PC-3 (cell line): Measurements from ENCODE around the gene CEP85L. TPM values are rescaled to one million over a fixed set of nuclear protein-coding genes. Genes with fewer than 3 reads are reported as not detected.

Experiments
- ATAC-seq: fragments of 200-7000 bp; cut with Tn5 transposase; 2 replicates; pipeline ENCODE4 v1.9.1; 2020; ENCODE audit warnings: mild to moderate bottlenecking, moderate library complexity
- BruUV-seq: library from RNA; stranded (reverse); fragments of 400-500 nt; replicated peaks from 2 replicates; lab custom pipeline; 2021; lab: Mats Ljungman, UMichigan
- CTCF ChIA-PET: fragments of 300-600 bp; sonication (Branson Sonifier 250); formaldehyde crosslinking; loops from one replicate; lab custom pipeline; 2022; ENCODE audit warnings: antibody characterized with exemption; lab: Charles Lee
- POLR2A ChIA-PET: fragments of 300-600 bp; sonication (Branson Sonifier 250); formaldehyde crosslinking; loops from one replicate; lab custom pipeline; 2022; ENCODE audit warnings: antibody characterized with exemption; ENCODE audit not compliant: unreplicated experiment; lab: Charles Lee
- DNase-seq: peaks from one replicate; pipeline ENCODE4 v3.0.0-alpha.2; 2015
- H2AFZ ChIP-seq: fragments of 300-600 bp; sonication (generic); 2 replicates; pipeline ENCODE4 v1.6.0; 2016; ENCODE audit warnings: antibody characterized with exemption, low read length
- H3F3A ChIP-seq: fragments of 300-600 bp; sonication (generic); one replicate; pipeline ENCODE4 v1.6.0; 2017; ENCODE audit warnings: antibody characterized with exemption, low read length, control low read depth, mild to moderate bottlenecking; ENCODE audit not compliant: unreplicated experiment
- H3K27ac ChIP-seq: fragments of 300-600 bp; sonication (generic); 2 replicates; pipeline ENCODE4 v1.5.1; 2016; ENCODE audit warnings: mild to moderate bottlenecking, low read length
- H3K27me3 ChIP-seq: fragments of 300-600 bp; sonication (generic); 2 replicates; pipeline ENCODE4 v1.6.1; 2016; ENCODE audit warnings: low read length, mixed read lengths
- H3K36me3 ChIP-seq: fragments of 300-600 bp; sonication (generic); 2 replicates; pipeline ENCODE4 v1.6.1; 2016; ENCODE audit warnings: low read depth, mixed run types, low read length, mixed read lengths
- H3K4me1 ChIP-seq: fragments of 300-600 bp; sonication (generic); 2 replicates; pipeline ENCODE4 v1.5.1; 2016; ENCODE audit warnings: low read length; ENCODE audit not compliant: insufficient read depth
- H3K4me2 ChIP-seq: fragments of 300-600 bp; sonication (generic); 2 replicates; pipeline ENCODE4 v1.6.0; 2016; ENCODE audit warnings: low read length
- H3K4me3 ChIP-seq: fragments of 300-600 bp; sonication (generic); 2 replicates; pipeline ENCODE4 v1.5.1; 2016; ENCODE audit warnings: mild to moderate bottlenecking, low read length, mixed read lengths
- H3K79me2 ChIP-seq: fragments of 300-600 bp; sonication (generic); 2 replicates; pipeline ENCODE4 v1.6.1; 2017; ENCODE audit warnings: low read length, mixed read lengths
- H3K9ac ChIP-seq: fragments of 300-600 bp; sonication (generic); 2 replicates; pipeline ENCODE4 v1.6.0; 2016; ENCODE audit warnings: mild to moderate bottlenecking, low read length
- H3K9me2 ChIP-seq: fragments of 300-600 bp; sonication (generic); replicated peaks from 2 replicates; pipeline ENCODE4 v1.6.1; 2016; ENCODE audit warnings: mixed run types, low read length, mixed read lengths
- H3K9me3 ChIP-seq: fragments of 300-600 bp; sonication (generic); 2 replicates; pipeline ENCODE4 v1.6.1; 2016; ENCODE audit warnings: low read length, mixed read lengths
- H4K20me1 ChIP-seq: fragments of 300-600 bp; sonication (generic); 2 replicates; pipeline ENCODE4 v1.6.1; 2016; ENCODE audit warnings: low read length, mixed read lengths
- CTCF ChIP-seq: fragments of 300-600 bp; sonication (generic); conservative IDR thresholded peaks from 2 replicates; pipeline ENCODE4 v1.5.1; 2017; ENCODE audit warnings: antibody characterized with exemption, low read depth, mild to moderate bottlenecking, low read length
- EZH2 ChIP-seq: fragments of 300-600 bp; sonication (generic); IDR thresholded peaks from one replicate; pipeline ENCODE4 v1.6.1; 2017; ENCODE audit warnings: antibody characterized with exemption, mild to moderate bottlenecking, low read length; ENCODE audit not compliant: unreplicated experiment
- EZH2phosphoT487 ChIP-seq: fragments of 300-600 bp; sonication (generic); IDR thresholded peaks from 2 replicates; pipeline ENCODE4 v1.6.1; 2018; ENCODE audit warnings: mild to moderate bottlenecking, antibody characterized with exemption, low read length, borderline replicate concordance
- intact Hi-C: fragments of 100-400 bp; cut with micrococcal nuclease; formaldehyde crosslinking; loops from 2 replicates; pipeline ENCODE4 v1.9.0; 2023
- total RNA-seq: library from RNA; depleted of rRNA; stranded (reverse); fragments of >200 nt; gene quantifications from 2 replicates; pipeline ENCODE4 v1.2.3, GENCODE V29; 2014

CEP85L gene
- total RNA-seq, 1 experiment from 2014 or later: 7.8 TPM

- DNase-seq (no peak), ATAC-seq (no peak)
- Histone ChIP-seq H3K27me3 (no peaks in the 10 kb centered on the region), H3K4me1 (no peaks in the 10 kb centered on the region), H4K20me1 (no peaks in the 10 kb centered on the region), H3K4me3 (no peak overlapping the region), H3K4me2 (no peak overlapping the region), H3K79me2 (no peaks in the 10 kb centered on the region), H3K27ac (no peak overlapping the region), H3K9me2 (no peaks in the 10 kb centered on the region), H2AFZ (no peak overlapping the region), H3K9me3 (no peaks in the 10 kb centered on the region), H3K36me3 (peaks cover 7% of the 10 kb centered on the region), H3K9ac (no peak overlapping the region), H3F3A (no peaks in the 10 kb centered on the region)
- TF ChIP-seq EZH2: no peak
- no peak for TF ChIP-seq CTCF
- TF ChIP-seq EZH2phosphoT487: no peak
- ChIA-PET CTCF (no interaction called here), POLR2A (no interaction called here)
- BruUV-seq: no TSS peak
- intact Hi-C loops: no loop called here
Measured at GRCh38 chr6:118504611-118505010, 146.8 kb downstream of the CEP85L start.

- H3K36me3 ChIP-seq: peaks cover 7% of the 10 kb centered on the region
- no TSS peak for BruUV-seq
- no peaks in the 10 kb centered on the region for H3K79me2 ChIP-seq
- no peak overlapping the region for H3K4me2 ChIP-seq
- no peaks in the 10 kb centered on the region for H3K9me2 ChIP-seq
- no peak overlapping the region for H3K27ac ChIP-seq
- no peaks in the 10 kb centered on the region for H3K27me3 ChIP-seq
- no peak for DNase-seq
- no peaks in the 10 kb centered on the region for H3K4me1 ChIP-seq
- ChIA-PET CTCF (no interaction called here), POLR2A (no interaction called here)
- no peaks in the 10 kb centered on the region for H3K9me3 ChIP-seq
- H2AFZ ChIP-seq: no peak overlapping the region
- intact Hi-C loops: no loop called here
- TF ChIP-seq EZH2phosphoT487 (no peak), CTCF (no peak), EZH2 (no peak)
- no peak for ATAC-seq
- no peak overlapping the region for H3K4me3 ChIP-seq
- no peak overlapping the region for H3K9ac ChIP-seq
- no peaks in the 10 kb centered on the region for H4K20me1 ChIP-seq
- H3F3A ChIP-seq: no peaks in the 10 kb centered on the region
Measured at GRCh38 chr6:118502169-118502568, 149.2 kb downstream of the CEP85L start.

GRCh38 chr6:118501765-118502164 is 149.6 kb downstream of the CEP85L start:
- no TSS peak for BruUV-seq
- CTCF ChIA-PET: no interaction called here
- Histone ChIP-seq H3K36me3 (peaks cover 7% of the 10 kb centered on the region), H3K9ac (no peak overlapping the region), H3F3A (no peaks in the 10 kb centered on the region), H3K4me1 (no peaks in the 10 kb centered on the region), H3K9me3 (no peaks in the 10 kb centered on the region), H3K4me2 (no peak overlapping the region), H3K9me2 (no peaks in the 10 kb centered on the region), H3K79me2 (no peaks in the 10 kb centered on the region), H3K27me3 (no peaks in the 10 kb centered on the region), H4K20me1 (no peaks in the 10 kb centered on the region), H2AFZ (no peak overlapping the region), H3K4me3 (no peak overlapping the region), H3K27ac (no peak overlapping the region)
- intact Hi-C loops: no loop called here
- TF ChIP-seq EZH2 (no peak), CTCF (no peak), EZH2phosphoT487 (no peak)
- ATAC-seq (no peak), DNase-seq (no peak)
- POLR2A ChIA-PET: no interaction called here
